ENCODE measurements around the gene RAB3C.

- TF ChIP-seq, protein P1, sequence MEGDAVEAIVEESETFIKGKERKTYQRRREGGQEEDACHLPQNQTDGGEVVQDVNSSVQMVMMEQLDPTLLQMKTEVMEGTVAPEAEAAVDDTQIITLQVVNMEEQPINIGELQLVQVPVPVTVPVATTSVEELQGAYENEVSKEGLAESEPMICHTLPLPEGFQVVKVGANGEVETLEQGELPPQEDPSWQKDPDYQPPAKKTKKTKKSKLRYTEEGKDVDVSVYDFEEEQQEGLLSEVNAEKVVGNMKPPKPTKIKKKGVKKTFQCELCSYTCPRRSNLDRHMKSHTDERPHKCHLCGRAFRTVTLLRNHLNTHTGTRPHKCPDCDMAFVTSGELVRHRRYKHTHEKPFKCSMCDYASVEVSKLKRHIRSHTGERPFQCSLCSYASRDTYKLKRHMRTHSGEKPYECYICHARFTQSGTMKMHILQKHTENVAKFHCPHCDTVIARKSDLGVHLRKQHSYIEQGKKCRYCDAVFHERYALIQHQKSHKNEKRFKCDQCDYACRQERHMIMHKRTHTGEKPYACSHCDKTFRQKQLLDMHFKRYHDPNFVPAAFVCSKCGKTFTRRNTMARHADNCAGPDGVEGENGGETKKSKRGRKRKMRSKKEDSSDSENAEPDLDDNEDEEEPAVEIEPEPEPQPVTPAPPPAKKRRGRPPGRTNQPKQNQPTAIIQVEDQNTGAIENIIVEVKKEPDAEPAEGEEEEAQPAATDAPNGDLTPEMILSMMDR (conservative IDR thresholded peaks at IDR 0.05 in 1 of 2, IDR thresholded peaks at IDR 0.05 in 1 of 2; ENCODE audit: extremely low read depth in 1 of 2, insufficient read depth in 1 of 2, low read depth in 1 of 2, low read length in 2 of 2): no peak
- no peak for TF ChIP-seq EZH2 (IDR thresholded peaks at IDR 0.05; ENCODE audit: borderline replicate concordance, low read length)
Measured at GRCh38 chr5:58890701-58891085, 307.8 kb downstream of the RAB3C start.

All from mammary epithelial cell (primary cell).